Activated B cell treated with CpG ODN at 0.5 μM for 24 hours (primary cell): ENCODE data around the gene MTM1. TPM values are rescaled to one million over a fixed set of nuclear protein-coding genes. Genes with fewer than 3 reads are reported as not detected.

Source experiments
- ATAC-seq: fragments of 200-7000 bp; cut with Tn5 transposase; one replicate; pipeline ENCODE4 v1.10.0; 2021; ENCODE audit warnings: low read depth, mild to moderate bottlenecking, moderate library complexity
- CTCF ChIA-PET: fragments of 350-600 bp; sonication (Branson Sonifier 250); formaldehyde crosslinking; loops from one replicate; lab custom pipeline; 2021; ENCODE audit warnings: antibody characterized with exemption; lab: Charles Lee
- POLR2A ChIA-PET: fragments of 350-600 bp; sonication (Branson Sonifier 250); formaldehyde crosslinking; loops from one replicate; lab custom pipeline; 2021; ENCODE audit warnings: antibody characterized with exemption; lab: Charles Lee
- DNase-seq: peaks from one replicate; pipeline ENCODE4 v3.0.0; 2022
- H3K27ac Mint-ChIP-seq: one replicate; pipeline ENCODE4 v1.8.0; 2020; ENCODE audit warnings: mixed read lengths
- H3K27me3 Mint-ChIP-seq: one replicate; pipeline ENCODE4 v1.8.0; 2021; ENCODE audit warnings: mixed read lengths
- H3K36me3 Mint-ChIP-seq: one replicate; pipeline ENCODE4 v1.8.0; 2021; ENCODE audit warnings: low read depth, mixed read lengths
- H3K4me1 Mint-ChIP-seq: one replicate; pipeline ENCODE4 v1.8.0; 2021; ENCODE audit warnings: mixed read lengths
- H3K4me3 Mint-ChIP-seq: one replicate; pipeline ENCODE4 v1.8.0; 2020; ENCODE audit warnings: mild to moderate bottlenecking, mixed read lengths
- H3K9me3 Mint-ChIP-seq: one replicate; pipeline ENCODE4 v1.8.0; 2020; ENCODE audit warnings: mixed read lengths
- intact Hi-C: fragments of 100-400 bp; cut with micrococcal nuclease; formaldehyde crosslinking; loops from one replicate; pipeline ENCODE4 v1.15.1; 2024
- total RNA-seq: library from RNA; stranded (reverse); gene quantifications from 2 replicates; pipeline ENCODE4 v1.2.3, GENCODE V29; 2022
- TF ChIP-seq, protein P1 (sequence below): fragments of 200-600 bp; IDR thresholded peaks from one replicate; pipeline ENCODE4 v1.8.0; 2022; ENCODE audit warnings: antibody characterized with exemption, mild to moderate bottlenecking

Gene MTM1
- total RNA-seq, 1 donor from 2014 or later: 24.4 TPM

DNA sequence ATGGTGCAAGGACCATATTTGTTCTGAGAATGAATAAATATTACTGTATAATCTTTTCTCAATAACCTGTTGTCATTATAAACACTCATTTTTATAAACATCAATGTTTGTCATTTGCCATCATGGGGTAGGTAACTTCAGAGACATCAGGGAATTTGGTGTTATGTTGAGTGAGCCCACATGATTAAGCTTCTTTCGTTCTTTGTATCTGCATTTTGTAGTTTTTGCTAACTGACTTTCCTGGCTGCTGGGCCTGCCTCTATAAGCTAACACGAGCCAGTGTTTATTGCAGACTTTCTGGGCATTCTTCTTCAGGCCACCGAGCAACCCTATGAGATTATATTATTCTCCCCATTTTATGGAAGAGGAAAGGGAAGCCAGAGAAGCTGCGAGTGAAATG, 76.0 kb downstream of the MTM1 start:
- no peak overlapping the region for H3K27ac Mint-ChIP-seq
- DNase-seq (no peak), ATAC-seq (no peak)
- H3K9me3 Mint-ChIP-seq: no peaks in the 10 kb centered on the region
- peaks cover 59% of the 10 kb centered on the region for H3K36me3 Mint-ChIP-seq
- H3K27me3 Mint-ChIP-seq: no peaks in the 10 kb centered on the region
- ChIA-PET POLR2A (no interaction called here), CTCF (no interaction called here)
- TF ChIP-seq, protein P1, sequence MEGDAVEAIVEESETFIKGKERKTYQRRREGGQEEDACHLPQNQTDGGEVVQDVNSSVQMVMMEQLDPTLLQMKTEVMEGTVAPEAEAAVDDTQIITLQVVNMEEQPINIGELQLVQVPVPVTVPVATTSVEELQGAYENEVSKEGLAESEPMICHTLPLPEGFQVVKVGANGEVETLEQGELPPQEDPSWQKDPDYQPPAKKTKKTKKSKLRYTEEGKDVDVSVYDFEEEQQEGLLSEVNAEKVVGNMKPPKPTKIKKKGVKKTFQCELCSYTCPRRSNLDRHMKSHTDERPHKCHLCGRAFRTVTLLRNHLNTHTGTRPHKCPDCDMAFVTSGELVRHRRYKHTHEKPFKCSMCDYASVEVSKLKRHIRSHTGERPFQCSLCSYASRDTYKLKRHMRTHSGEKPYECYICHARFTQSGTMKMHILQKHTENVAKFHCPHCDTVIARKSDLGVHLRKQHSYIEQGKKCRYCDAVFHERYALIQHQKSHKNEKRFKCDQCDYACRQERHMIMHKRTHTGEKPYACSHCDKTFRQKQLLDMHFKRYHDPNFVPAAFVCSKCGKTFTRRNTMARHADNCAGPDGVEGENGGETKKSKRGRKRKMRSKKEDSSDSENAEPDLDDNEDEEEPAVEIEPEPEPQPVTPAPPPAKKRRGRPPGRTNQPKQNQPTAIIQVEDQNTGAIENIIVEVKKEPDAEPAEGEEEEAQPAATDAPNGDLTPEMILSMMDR: no peak
- H3K4me3 Mint-ChIP-seq: no peak overlapping the region
- H3K4me1 Mint-ChIP-seq: no peaks in the 10 kb centered on the region
- intact Hi-C loops: no loop called here

DNA sequence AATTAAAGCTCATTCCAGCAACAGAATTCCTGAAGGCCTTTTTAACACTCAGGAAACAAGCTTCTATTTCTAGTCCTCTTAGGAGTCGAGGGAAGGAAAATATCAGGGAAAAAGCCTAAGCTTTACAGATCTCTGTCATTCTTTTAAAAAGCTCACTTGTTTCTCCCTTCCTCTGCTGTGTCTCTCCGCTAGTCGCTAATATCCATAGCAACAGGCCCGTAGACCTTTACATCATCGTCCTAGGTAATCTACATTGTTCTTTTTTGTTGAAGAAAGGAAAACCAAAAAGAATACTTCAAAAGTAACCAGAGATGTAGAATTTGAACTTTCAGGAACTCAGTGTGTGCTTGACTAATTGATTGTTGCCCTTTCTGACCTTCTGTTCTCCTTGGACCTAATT, 78.9 kb downstream of the MTM1 start:
- H3K27ac Mint-ChIP-seq: no peak overlapping the region
- no peaks in the 10 kb centered on the region for H3K4me1 Mint-ChIP-seq
- intact Hi-C loops: no loop called here
- DNase-seq (no peak), ATAC-seq (no peak)
- TF ChIP-seq, protein P1: no peak
- CTCF ChIA-PET: no interaction called here
- H3K36me3 Mint-ChIP-seq: peaks cover 65% of the 10 kb centered on the region
- POLR2A ChIA-PET: interaction anchor here (0.6 kb wide), 1 partner anchor 45 kb away, joined by 10 read pairs; no protein-coding TSS in a partner anchor
- H3K4me3 Mint-ChIP-seq: no peak overlapping the region
- no peaks in the 10 kb centered on the region for H3K27me3 Mint-ChIP-seq
- no peaks in the 10 kb centered on the region for H3K9me3 Mint-ChIP-seq

- ATAC-seq: no peak
- ChIA-PET POLR2A (no interaction called here), CTCF (no interaction called here)
- Mint-ChIP-seq H3K4me3 (no peak overlapping the region), H3K9me3 (no peaks in the 10 kb centered on the region), H3K27ac (no peak overlapping the region), H3K27me3 (no peaks in the 10 kb centered on the region), H3K4me1 (no peaks in the 10 kb centered on the region), H3K36me3 (peaks cover 66% of the 10 kb centered on the region)
- no peak for DNase-seq
- TF ChIP-seq, protein P1: no peak
- intact Hi-C loops: no loop called here
Measured at GRCh38 chrX:150648296-150648940, 80.0 kb downstream of the MTM1 start.

- TF ChIP-seq, protein P1: no peak
- no peak overlapping the region for H3K4me3 Mint-ChIP-seq
- H3K27me3 Mint-ChIP-seq: no peaks in the 10 kb centered on the region
- peak overlapping the region; percentile 31 for H3K27ac Mint-ChIP-seq
- no peaks in the 10 kb centered on the region for H3K9me3 Mint-ChIP-seq
- ATAC-seq: no peak
- H3K36me3 Mint-ChIP-seq: peaks cover 69% of the 10 kb centered on the region
- ChIA-PET POLR2A (no interaction called here), CTCF (no interaction called here)
- DNase-seq: no peak
- no peaks in the 10 kb centered on the region for H3K4me1 Mint-ChIP-seq
- intact Hi-C loops: no loop called here
Measured at GRCh38 chrX:150649096-150649870, 80.9 kb downstream of the MTM1 start.

- DNase-seq: no peak
- Mint-ChIP-seq H3K36me3 (peaks cover 61% of the 10 kb centered on the region), H3K27me3 (no peaks in the 10 kb centered on the region), H3K4me3 (no peak overlapping the region), H3K4me1 (no peaks in the 10 kb centered on the region), H3K9me3 (no peaks in the 10 kb centered on the region), H3K27ac (no peak overlapping the region)
- TF ChIP-seq, protein P1: no peak
- ChIA-PET POLR2A (no interaction called here), CTCF (no interaction called here)
- intact Hi-C loops: no loop called here
- no peak for ATAC-seq
Measured at GRCh38 chrX:150651906-150652305, 83.5 kb downstream of the MTM1 start.
